Fibroblast of lung (primary cell): Measurements from ENCODE around the gene ESAM. TPM values are rescaled to one million over a fixed set of nuclear protein-coding genes. Genes with fewer than 3 reads are reported as not detected.
A peak's percentile ranks its signal among the peaks of the same experiment; 100 is the strongest.

Experiments
- DNase-seq, 2 donors: peaks; one replicate each; pipeline versions ENCODE4 v3.0.0 to v3.0.0-alpha.2; 2010; ENCODE audit warnings: low read depth in 2 of 2
- H2AFZ ChIP-seq: 2 replicates; pipeline ENCODE4 v1.5.1; 2012; ENCODE audit warnings: low read length, control low read depth, inconsistent platforms
- H3K27ac ChIP-seq: 2 replicates; pipeline ENCODE4 v1.5.1; 2011; ENCODE audit warnings: low read length, control low read depth; ENCODE audit not compliant: insufficient read depth
- H3K27me3 ChIP-seq: 2 replicates; pipeline ENCODE4 v1.5.1; 2011; ENCODE audit warnings: mild to moderate bottlenecking, low read length; ENCODE audit not compliant: control insufficient read depth, insufficient read depth
- H3K36me3 ChIP-seq: 2 replicates; pipeline ENCODE4 v1.5.1; 2011; ENCODE audit warnings: low read length; ENCODE audit not compliant: control insufficient read depth, insufficient read depth
- H3K4me1 ChIP-seq: 2 replicates; pipeline ENCODE4 v1.5.1; 2011; ENCODE audit warnings: low read length; ENCODE audit not compliant: control insufficient read depth, insufficient read depth; ENCODE audit errors: extremely low read depth
- H3K4me2 ChIP-seq: 2 replicates; pipeline ENCODE4 v1.5.1; 2011; ENCODE audit warnings: low read length, control low read depth; ENCODE audit not compliant: insufficient read depth; ENCODE audit errors: extremely low read depth
- H3K4me3 ChIP-seq, 4 experiments: fragments of 200-600 bp in 1 of 4; sonication (generic) in 1 of 4; replicated peaks in 1 of 4; 2 replicates each; pipeline ENCODE4 v1.5.1; 2011 to 2016; ENCODE audit warnings: low read length in 4 of 4, low read depth in 3 of 4, mild to moderate bottlenecking in 3 of 4, control low read depth in 2 of 4, inconsistent platforms in 1 of 4, mixed read lengths in 1 of 4; ENCODE audit not compliant: insufficient read depth in 1 of 4; ENCODE audit errors: control extremely low read depth in 1 of 4
- H3K79me2 ChIP-seq: 2 replicates; pipeline ENCODE4 v1.5.1; 2012; ENCODE audit warnings: mild to moderate bottlenecking, low read length, inconsistent platforms; ENCODE audit not compliant: control insufficient read depth, insufficient read depth
- H3K9ac ChIP-seq: 2 replicates; pipeline ENCODE4 v1.5.1; 2011; ENCODE audit warnings: mild to moderate bottlenecking, low read length, control low read depth; ENCODE audit not compliant: insufficient read depth
- H3K9me3 ChIP-seq: 2 replicates; pipeline ENCODE4 v1.5.1; 2012; ENCODE audit warnings: low read depth, low read length; ENCODE audit not compliant: control insufficient read depth, insufficient read depth
- H4K20me1 ChIP-seq: 2 replicates; pipeline ENCODE4 v1.5.1; 2011; ENCODE audit warnings: low read length; ENCODE audit not compliant: control insufficient read depth, insufficient read depth; ENCODE audit errors: extremely low read depth
- CTCF ChIP-seq, 2 donors: IDR thresholded peaks in 1 of 2; conservative IDR thresholded peaks in 1 of 2; 1 replicate in 1 of 2; 2 replicates in 1 of 2; pipeline ENCODE4 v1.5.1; 2011 to 2012; ENCODE audit warnings: low read length in 2 of 2, control low read depth in 1 of 2, inconsistent platforms in 1 of 2, low read depth in 1 of 2, mild to moderate bottlenecking in 1 of 2
- EZH2 ChIP-seq: IDR thresholded peaks from 2 replicates; pipeline ENCODE4 v1.5.1; 2012; ENCODE audit warnings: low read length, control low read depth, mild to moderate bottlenecking; ENCODE audit errors: missing control alignments
- polyA plus RNA-seq, 2 donors: library from polyadenylated mRNA; depleted of rRNA in 1 of 2; stranded (reverse) in 1 of 2; unstranded in 1 of 2; fragments of >200 nt; gene quantifications; 2 replicates each; pipeline ENCODE4 v1.2.1, GENCODE V29; 2011 to 2012; ENCODE audit warnings: missing spikeins in 1 of 2
- total RNA-seq: library from RNA; depleted of rRNA; stranded (reverse); fragments of >200 nt; gene quantifications from 2 replicates; pipeline ENCODE4 v1.2.1, GENCODE V29; 2014

The ESAM gene
- total and polyA plus RNA-seq, 2 donors (not counting 1 experiment from before 2014, with no cell fraction given) = under 0.01 to 2.7 TPM

GRCh38 chr11:124754710-124755109, 7.4 kb downstream of the ESAM start:
- Histone ChIP-seq H3K27ac (no peak overlapping the region), H3K27me3 (peaks cover 8% of the 10 kb centered on the region), H4K20me1 (no peaks in the 10 kb centered on the region), H3K4me2 (no peak overlapping the region), H3K9ac (no peak overlapping the region), H2AFZ (no peak overlapping the region), H3K36me3 (no peaks in the 10 kb centered on the region), H3K79me2 (no peaks in the 10 kb centered on the region), H3K4me1 (peaks cover 14% of the 10 kb centered on the region), H3K9me3 (no peaks in the 10 kb centered on the region), H3K4me3 (no peak overlapping the region)
- TF ChIP-seq EZH2 (no peak), CTCF (conservative IDR thresholded peaks at IDR 0.05 in 1 of 2, IDR thresholded peaks at IDR 0.05 in 1 of 2; ENCODE audit: low read depth in 1 of 2, low read length in 2 of 2) (no peak)
- DNase-seq = no peak

GRCh38 chr11:124754309-124754708, 7.8 kb downstream of the ESAM start:
- H3K36me3 ChIP-seq = no peaks in the 10 kb centered on the region
- DNase-seq = peak in 1 of 2 donors; percentile 15
- H4K20me1 ChIP-seq = no peaks in the 10 kb centered on the region
- H3K9me3 ChIP-seq = no peaks in the 10 kb centered on the region
- no peak overlapping the region for H3K4me2 ChIP-seq
- peak overlapping the region; percentile 43 for H3K27ac ChIP-seq
- H3K79me2 ChIP-seq = no peaks in the 10 kb centered on the region
- H3K4me3 ChIP-seq = no peak overlapping the region
- peaks cover 14% of the 10 kb centered on the region for H3K4me1 ChIP-seq
- TF ChIP-seq CTCF (conservative IDR thresholded peaks at IDR 0.05 in 1 of 2, IDR thresholded peaks at IDR 0.05 in 1 of 2; ENCODE audit: low read depth in 1 of 2, low read length in 2 of 2) (no peak), EZH2 (no peak)
- H3K27me3 ChIP-seq = peaks cover 5% of the 10 kb centered on the region
- H3K9ac ChIP-seq = no peak overlapping the region
- H2AFZ ChIP-seq = peak overlapping the region; percentile 47

- no peak overlapping the region for H3K27ac ChIP-seq
- no peaks in the 10 kb centered on the region for H3K79me2 ChIP-seq
Measured at GRCh38 chr11:124753624-124754023, 8.5 kb downstream of the ESAM start.

More at GRCh38 chr11:124753624-124754023, 8.5 kb downstream of the ESAM start:
- TF ChIP-seq CTCF (conservative IDR thresholded peaks at IDR 0.05 in 1 of 2, IDR thresholded peaks at IDR 0.05 in 1 of 2; ENCODE audit: low read depth in 1 of 2, low read length in 2 of 2) (no peak), EZH2 (no peak)
- Histone ChIP-seq H4K20me1 (no peaks in the 10 kb centered on the region), H3K4me1 (peaks cover 16% of the 10 kb centered on the region), H3K9me3 (no peaks in the 10 kb centered on the region), H2AFZ (no peak overlapping the region), H3K4me2 (no peak overlapping the region), H3K36me3 (no peaks in the 10 kb centered on the region), H3K27me3 (peaks cover 5% of the 10 kb centered on the region), H3K9ac (no peak overlapping the region), H3K4me3 (no peak overlapping the region)
- no peak for DNase-seq
